ENCODE data around the gene GBA2. TPM values are rescaled to one million over a fixed set of nuclear protein-coding genes. Genes with fewer than 3 reads are reported as not detected.

Gene GBA2
- total and polyA plus RNA-seq, 2 experiments from 2014 or later = 32.1 to 80.1 TPM

GRCh38 chr9:35695943-35696401 lies 53.1 kb downstream of the GBA2 start:
- Histone ChIP-seq H3K4me1 (ENCODE audit: insufficient read depth) (no peaks in the 10 kb centered on the region), H3K4me3 (no peak overlapping the region), H3K36me3 (ENCODE audit: insufficient read depth) (peaks cover 19% of the 10 kb centered on the region; the same call in 1 of the 2 replicates), H3K27ac (ENCODE audit: low read depth) (no peak overlapping the region), H3K4me2 (no peak overlapping the region), H3K79me2 (replicated peaks; ENCODE audit: insufficient read depth) (no peaks in the 10 kb centered on the region), H3F3A (replicated peaks; ENCODE audit: low read depth) (peaks cover 6% of the 10 kb centered on the region), H2AFZ (no peak overlapping the region), H3K9me2 (ENCODE audit: insufficient read depth) (no peaks in the 10 kb centered on the region), H3K27me3 (ENCODE audit: insufficient read depth) (no peaks in the 10 kb centered on the region), H4K20me1 (replicated peaks; ENCODE audit: insufficient read depth) (no peaks in the 10 kb centered on the region)
- DNase-seq (ENCODE audit: low spot score) (no peak), ATAC-seq (no peak)
- Mint-ChIP-seq H3K9me3 (no peaks in the 10 kb centered on the region; the same call in 1 of the 3 replicates), H3K4me1 (peaks cover 9% of the 10 kb centered on the region), H3K4me3 (no peak overlapping the region), H3K36me3 (ENCODE audit: low read depth) (peaks cover 3% of the 10 kb centered on the region), H3K27ac (no peak overlapping the region), H3K27me3 (ENCODE audit: insufficient read depth, low read depth, poor library complexity) (peaks cover 5% of the 10 kb centered on the region)
- TF ChIP-seq CTCF (conservative IDR thresholded peaks at IDR 0.05; ENCODE audit: low read depth in 2 of 2) (no peak), ZNF114 (CRISPR knock-in tag; IDR thresholded peaks at IDR 0.05) (no peak), NANOG (IDR thresholded peaks at IDR 0.05; ENCODE audit: borderline replicate concordance) (no peak), ZNF462 (CRISPR knock-in tag; IDR thresholded peaks at IDR 0.05) (no peak), REST (IDR thresholded peaks at IDR 0.05; ENCODE audit: unreplicated experiment) (no peak), JUNB (IDR thresholded peaks at IDR 0.05; ENCODE audit: unreplicated experiment) (no peak), STAT1 (IDR thresholded peaks at IDR 0.05; ENCODE audit: unreplicated experiment) (no peak), ZNF331 (CRISPR knock-in tag; IDR thresholded peaks at IDR 0.05; ENCODE audit: low read depth) (no peak), EZH2 (IDR thresholded peaks at IDR 0.05; ENCODE audit: low read depth, unreplicated experiment) (no peak), POLR2AphosphoS5 (IDR thresholded peaks at IDR 0.05; ENCODE audit: low read depth) (no peak), ETS1 (IDR thresholded peaks at IDR 0.05) (no peak), EZH2phosphoT487 (IDR thresholded peaks at IDR 0.05; ENCODE audit: unreplicated experiment) (no peak), CREB1 (CRISPR knock-in tag; IDR thresholded peaks at IDR 0.05; ENCODE audit: low read depth) (no peak)

All from GM23338 (cell line).